Neural progenitor cell (in vitro differentiated cells): ENCODE results near the gene GALNT13. TPM values are rescaled to one million over a fixed set of nuclear protein-coding genes. Genes with fewer than 3 reads are reported as not detected.

Source experiments
- DNase-seq: peaks from one replicate; pipeline ENCODE4 v3.0.0-alpha.2; 2016; ENCODE audit warnings: low spot score
- H2AFZ ChIP-seq: fragments of 200-600 bp; sonication (generic); replicated peaks from 2 replicates; pipeline ENCODE4 v1.6.1; 2016; ENCODE audit warnings: antibody characterized with exemption
- H3F3A ChIP-seq: fragments of 200-600 bp; sonication (generic); 2 replicates; pipeline ENCODE4 v1.6.1; 2016; ENCODE audit warnings: antibody characterized with exemption, low read depth
- H3K27ac ChIP-seq: fragments of 200-600 bp; sonication (generic); 2 replicates; pipeline ENCODE4 v1.5.1; 2016; ENCODE audit warnings: mild to moderate bottlenecking
- H3K27me3 ChIP-seq: fragments of 200-600 bp; sonication (generic); 2 replicates; pipeline ENCODE4 v1.6.1; 2016; ENCODE audit warnings: mild to moderate bottlenecking, moderate library complexity
- H3K36me3 ChIP-seq: fragments of 200-600 bp; sonication (generic); 2 replicates; pipeline ENCODE4 v1.5.1; 2016
- H3K4me1 ChIP-seq: fragments of 200-600 bp; sonication (generic); 2 replicates; pipeline ENCODE4 v1.6.1; 2016; ENCODE audit warnings: mixed run types
- H3K4me2 ChIP-seq: fragments of 200-600 bp; sonication (generic); 2 replicates; pipeline ENCODE4 v1.6.1; 2016
- H3K4me3 ChIP-seq: fragments of 200-600 bp; sonication (generic); 2 replicates; pipeline ENCODE4 v1.5.1; 2016
- H3K79me2 ChIP-seq: fragments of 200-600 bp; sonication (generic); 2 replicates; pipeline ENCODE4 v1.6.1; 2016; ENCODE audit warnings: low read depth
- H3K9ac ChIP-seq: fragments of 200-600 bp; sonication (generic); 2 replicates; pipeline ENCODE4 v1.6.1; 2016
- H3K9me3 ChIP-seq: fragments of 200-600 bp; sonication (generic); 2 replicates; pipeline ENCODE4 v1.5.1; 2016; ENCODE audit warnings: low read depth
- H4K20me1 ChIP-seq: fragments of 200-600 bp; sonication (generic); 2 replicates; pipeline ENCODE4 v1.6.1; 2016; ENCODE audit warnings: low read depth
- H3K27ac Mint-ChIP-seq: 3 replicates; pipeline ENCODE4 v1.8.0; 2021; ENCODE audit warnings: mixed read lengths
- H3K27me3 Mint-ChIP-seq: 2 replicates; pipeline ENCODE4 v1.8.0; 2022; ENCODE audit warnings: low read depth, mild to moderate bottlenecking, inconsistent platforms, moderate library complexity, mixed read lengths; ENCODE audit not compliant: insufficient read depth
- H3K36me3 Mint-ChIP-seq: 3 replicates; pipeline ENCODE4 v1.8.0; 2021; ENCODE audit warnings: mixed read lengths
- H3K4me1 Mint-ChIP-seq: 3 replicates; pipeline ENCODE4 v1.8.0; 2021; ENCODE audit warnings: mixed read lengths
- H3K4me3 Mint-ChIP-seq: 3 replicates; pipeline ENCODE4 v1.8.0; 2021; ENCODE audit warnings: mild to moderate bottlenecking, moderate library complexity, mixed read lengths
- H3K9me3 Mint-ChIP-seq: 3 replicates; pipeline ENCODE4 v1.8.0; 2020; ENCODE audit warnings: mixed read lengths
- EZH2 ChIP-seq: fragments of 200-600 bp; sonication (generic); IDR thresholded peaks from 2 replicates; pipeline ENCODE4 v1.6.1; 2017; ENCODE audit warnings: antibody characterized with exemption, mild to moderate bottlenecking, moderate library complexity
- EZH2phosphoT487 ChIP-seq: fragments of 200-600 bp; sonication (generic); IDR thresholded peaks from 2 replicates; pipeline ENCODE4 v1.6.1; 2017; ENCODE audit warnings: antibody characterized with exemption
- total RNA-seq: library from RNA; depleted of rRNA; stranded (reverse); fragments of >200 nt; gene quantifications from 2 replicates; pipeline ENCODE4 v1.2.3, GENCODE V29; 2015; ENCODE audit warnings: low replicate concordance
- TF ChIP-seq, protein P1 (sequence below): fragments of 200-600 bp; sonication (generic); IDR thresholded peaks from 2 replicates; pipeline ENCODE4 v1.5.1; 2017; ENCODE audit warnings: antibody characterized with exemption, mild to moderate bottlenecking

Gene GALNT13
- total RNA-seq, 1 donor from 2014 or later: 5.9 TPM

GRCh38 chr2:154375579-154375931 lies 503.8 kb downstream of the GALNT13 start:
- Histone ChIP-seq H3K79me2 (no peaks in the 10 kb centered on the region), H4K20me1 (no peaks in the 10 kb centered on the region), H3K9me3 (no peaks in the 10 kb centered on the region), H2AFZ (peak overlapping the region; percentile 38), H3K4me3 (no peak overlapping the region), H3K9ac (no peak overlapping the region), H3F3A (no peaks in the 10 kb centered on the region), H3K27ac (no peak overlapping the region), H3K36me3 (no peaks in the 10 kb centered on the region), H3K4me1 (no peaks in the 10 kb centered on the region), H3K4me2 (no peak overlapping the region), H3K27me3 (no peaks in the 10 kb centered on the region)
- H3K4me3 Mint-ChIP-seq: no peak overlapping the region
- no peaks in the 10 kb centered on the region for H3K9me3 Mint-ChIP-seq
- DNase-seq: peak; percentile 70
- no peaks in the 10 kb centered on the region for H3K36me3 Mint-ChIP-seq
- H3K27ac Mint-ChIP-seq: no peak overlapping the region
- H3K4me1 Mint-ChIP-seq: peaks cover 6% of the 10 kb centered on the region
- TF ChIP-seq EZH2phosphoT487 (no peak), EZH2 (no peak)
- TF ChIP-seq, protein P1, sequence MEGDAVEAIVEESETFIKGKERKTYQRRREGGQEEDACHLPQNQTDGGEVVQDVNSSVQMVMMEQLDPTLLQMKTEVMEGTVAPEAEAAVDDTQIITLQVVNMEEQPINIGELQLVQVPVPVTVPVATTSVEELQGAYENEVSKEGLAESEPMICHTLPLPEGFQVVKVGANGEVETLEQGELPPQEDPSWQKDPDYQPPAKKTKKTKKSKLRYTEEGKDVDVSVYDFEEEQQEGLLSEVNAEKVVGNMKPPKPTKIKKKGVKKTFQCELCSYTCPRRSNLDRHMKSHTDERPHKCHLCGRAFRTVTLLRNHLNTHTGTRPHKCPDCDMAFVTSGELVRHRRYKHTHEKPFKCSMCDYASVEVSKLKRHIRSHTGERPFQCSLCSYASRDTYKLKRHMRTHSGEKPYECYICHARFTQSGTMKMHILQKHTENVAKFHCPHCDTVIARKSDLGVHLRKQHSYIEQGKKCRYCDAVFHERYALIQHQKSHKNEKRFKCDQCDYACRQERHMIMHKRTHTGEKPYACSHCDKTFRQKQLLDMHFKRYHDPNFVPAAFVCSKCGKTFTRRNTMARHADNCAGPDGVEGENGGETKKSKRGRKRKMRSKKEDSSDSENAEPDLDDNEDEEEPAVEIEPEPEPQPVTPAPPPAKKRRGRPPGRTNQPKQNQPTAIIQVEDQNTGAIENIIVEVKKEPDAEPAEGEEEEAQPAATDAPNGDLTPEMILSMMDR: peak; percentile 63
- H3K27me3 Mint-ChIP-seq: no peaks in the 10 kb centered on the region

- no peaks in the 10 kb centered on the region for H4K20me1 ChIP-seq
- H3K27ac ChIP-seq: no peak overlapping the region
- H3K9me3 Mint-ChIP-seq: no peaks in the 10 kb centered on the region
- no peaks in the 10 kb centered on the region for H3K27me3 ChIP-seq
- no peaks in the 10 kb centered on the region for H3K79me2 ChIP-seq
- no peak overlapping the region for H3K4me3 Mint-ChIP-seq
- no peaks in the 10 kb centered on the region for H3K4me1 Mint-ChIP-seq
- no peaks in the 10 kb centered on the region for H3K27me3 Mint-ChIP-seq
- no peak overlapping the region for H3K27ac Mint-ChIP-seq
- H3K36me3 ChIP-seq: no peaks in the 10 kb centered on the region
- H3F3A ChIP-seq: no peaks in the 10 kb centered on the region
- H3K4me2 ChIP-seq: no peak overlapping the region
- no peak overlapping the region for H3K9ac ChIP-seq
- no peaks in the 10 kb centered on the region for H3K9me3 ChIP-seq
- TF ChIP-seq, protein P1: no peak
- no peak for TF ChIP-seq EZH2phosphoT487
- TF ChIP-seq EZH2: no peak
- H3K36me3 Mint-ChIP-seq: no peaks in the 10 kb centered on the region
- DNase-seq: no peak
- no peaks in the 10 kb centered on the region for H3K4me1 ChIP-seq
- H2AFZ ChIP-seq: no peak overlapping the region
- H3K4me3 ChIP-seq: no peak overlapping the region
Measured at GRCh38 chr2:154381931-154382794, 510.4 kb downstream of the GALNT13 start.

DNA sequence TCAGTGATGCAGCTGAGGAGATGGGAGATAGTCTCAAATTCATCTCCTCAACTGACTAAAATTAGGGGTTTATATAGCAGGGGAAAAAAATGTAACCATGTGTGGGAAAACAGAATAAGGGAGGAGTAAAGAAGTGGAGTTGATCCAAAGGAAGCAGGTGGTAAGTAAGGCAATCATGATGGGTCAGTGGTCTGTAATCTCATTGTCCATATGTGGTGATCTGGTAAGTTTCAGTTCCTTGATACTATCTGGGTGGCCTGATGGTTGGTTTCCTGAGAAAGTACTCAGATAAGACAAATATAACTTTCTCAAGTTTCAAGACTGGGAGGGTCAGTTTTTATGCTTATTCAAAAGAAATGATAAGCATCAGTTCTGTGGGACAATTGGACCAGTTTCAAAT lies 514.5 kb downstream of the GALNT13 start:
- TF ChIP-seq EZH2 (no peak), EZH2phosphoT487 (no peak)
- TF ChIP-seq, protein P1: no peak
- Mint-ChIP-seq H3K4me3 (no peak overlapping the region), H3K27me3 (no peaks in the 10 kb centered on the region), H3K9me3 (no peaks in the 10 kb centered on the region), H3K4me1 (no peaks in the 10 kb centered on the region), H3K36me3 (no peaks in the 10 kb centered on the region), H3K27ac (no peak overlapping the region)
- Histone ChIP-seq H3K4me2 (no peak overlapping the region), H3K27ac (no peak overlapping the region), H3K36me3 (no peaks in the 10 kb centered on the region), H3K27me3 (no peaks in the 10 kb centered on the region), H3K9me3 (no peaks in the 10 kb centered on the region), H4K20me1 (no peaks in the 10 kb centered on the region), H3K4me3 (no peak overlapping the region), H2AFZ (no peak overlapping the region), H3K79me2 (no peaks in the 10 kb centered on the region), H3K9ac (no peak overlapping the region), H3K4me1 (no peaks in the 10 kb centered on the region), H3F3A (no peaks in the 10 kb centered on the region)
- DNase-seq: no peak
